ENCODE data around the gene CYB561D2. TPM values are rescaled to one million over a fixed set of nuclear protein-coding genes. Genes with fewer than 3 reads are reported as not detected.

Gene CYB561D2
- total and polyA plus RNA-seq, 2 of the 13 experiments (the other 11 are each of a cell fraction or from before 2014, with no cell fraction given), result 11.1 to 17.2 TPM

- TF ChIP-seq ZBTB3 (CRISPR knock-in tag; IDR thresholded peaks at IDR 0.05; ENCODE audit: borderline replicate concordance, low read depth) (no peak), SMARCE1 (IDR thresholded peaks at IDR 0.05; ENCODE audit: borderline replicate concordance) (no peak), KDM2A (CRISPR knock-in tag; IDR thresholded peaks at IDR 0.05; ENCODE audit: borderline replicate concordance, low read depth) (peak; percentile 44; the same call in 1 of the 2 replicates), GATA4 (IDR thresholded peaks at IDR 0.05; ENCODE audit: borderline replicate concordance, low read depth) (peak; percentile 77; the same call in 1 of the 2 replicates), CBFB (CRISPR knock-in tag; IDR thresholded peaks at IDR 0.05) (peak; percentile 23; the same call in 1 of the 2 replicates), ZNF253 (CRISPR knock-in tag; IDR thresholded peaks at IDR 0.05; ENCODE audit: borderline replicate concordance) (no peak), ZSCAN30 (CRISPR knock-in tag; IDR thresholded peaks at IDR 0.05) (peak; percentile 89; the same call in 1 of the 2 replicates), NFAT5 (CRISPR knock-in tag; IDR thresholded peaks at IDR 0.05) (0 out of 2 replicates have a peak, but pooled peaks have one; percentile 30), ZNF564 (CRISPR knock-in tag; IDR thresholded peaks at IDR 0.05) (peak; percentile 42), GLI4 (CRISPR knock-in tag; IDR thresholded peaks at IDR 0.05; ENCODE audit: borderline replicate concordance) (peak; percentile 85; the same call in 1 of the 2 replicates), MBD4 (IDR thresholded peaks at IDR 0.05; ENCODE audit: borderline replicate concordance, low read length) (no peak), MAF1 (CRISPR knock-in tag; IDR thresholded peaks at IDR 0.05; ENCODE audit: borderline replicate concordance) (peak; percentile 70; the same call in 1 of the 2 replicates), CERS6 (CRISPR knock-in tag; IDR thresholded peaks at IDR 0.05) (no peak), CSRNP1 (CRISPR knock-in tag; IDR thresholded peaks at IDR 0.05) (peak; percentile 88), DPF2 (CRISPR knock-in tag; IDR thresholded peaks at IDR 0.05; ENCODE audit: borderline replicate concordance, low read depth) (no peak), ZNF792 (CRISPR knock-in tag; IDR thresholded peaks at IDR 0.05) (peak; percentile 32; the same call in 1 of the 2 replicates)
Measured at GRCh38 chr3:50303013-50303815, 47.4 kb upstream of the CYB561D2 start, which contains the start of gene HYAL1 (continued).
